Activated T-cell treated with anti-CD3 and anti-CD28 coated beads, Interleukin-2, amount 50 U/mL, for 24 hours (primary cell): ENCODE data around the gene AFF1.
A peak's percentile ranks its signal among the peaks of the same experiment; 100 is the strongest.
"Not testable (repeated sequence)": the region's sequence is repeated elsewhere in the genome, so short reads cannot be mapped to it uniquely, and the experiment has no call there.

ENCODE experiments used
- DNase-seq: peaks from one replicate; pipeline ENCODE4 v3.0.0-alpha.2; 2020
- H3K27ac Mint-ChIP-seq: 2 replicates; pipeline ENCODE4 v1.8.0; 2020; ENCODE audit warnings: mild to moderate bottlenecking, mixed read lengths
- H3K27me3 Mint-ChIP-seq: 2 replicates; pipeline ENCODE4 v1.8.0; 2020; ENCODE audit warnings: mixed read lengths
- H3K36me3 Mint-ChIP-seq: 2 replicates; pipeline ENCODE4 v1.8.0; 2020; ENCODE audit warnings: low read depth, mixed read lengths
- H3K4me1 Mint-ChIP-seq: 2 replicates; pipeline ENCODE4 v1.8.0; 2020; ENCODE audit warnings: low read depth, mixed read lengths
- H3K4me3 Mint-ChIP-seq: 2 replicates; pipeline ENCODE4 v1.8.0; 2020; ENCODE audit warnings: mild to moderate bottlenecking, moderate library complexity, mixed read lengths
- H3K9me3 Mint-ChIP-seq: 2 replicates; pipeline ENCODE4 v1.8.0; 2020; ENCODE audit warnings: mixed read lengths

Gene AFF1

DNA sequence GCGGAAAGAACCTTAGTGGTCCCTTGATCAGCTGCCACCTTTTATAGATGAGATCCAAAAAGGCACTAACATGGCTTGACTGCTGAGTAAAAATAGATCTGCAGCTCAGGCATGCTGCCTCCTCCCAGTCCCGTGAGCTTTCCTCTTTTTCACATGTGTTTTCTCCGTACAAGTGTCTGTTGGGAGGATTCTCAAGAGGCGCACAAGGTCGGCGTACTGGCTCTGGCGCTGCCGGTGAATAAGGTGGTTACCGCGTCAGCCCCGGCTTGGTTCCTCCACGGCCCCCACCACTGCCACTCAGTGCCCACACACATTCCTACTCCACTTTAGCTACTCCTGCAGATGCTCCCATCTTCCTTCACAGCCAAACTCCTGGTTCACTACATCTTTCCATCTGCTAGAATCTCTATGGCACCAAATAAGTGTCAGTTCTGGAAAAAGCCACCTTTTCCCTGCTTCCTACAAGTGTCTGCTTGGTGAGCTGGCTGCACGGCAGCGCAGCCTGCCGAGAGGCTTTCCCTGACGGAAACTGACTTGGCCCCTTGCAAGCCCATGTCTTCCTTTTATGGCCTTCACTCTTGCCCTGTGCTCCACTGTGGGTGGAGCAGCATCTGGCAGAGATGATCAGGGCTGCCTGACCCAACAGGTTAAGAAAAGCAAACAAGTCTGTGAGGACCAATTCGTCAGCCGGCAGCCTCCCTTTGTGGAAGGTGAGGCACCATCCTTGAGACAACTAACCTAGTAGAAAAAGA lies 185.8 kb downstream of the AFF1 start:
- Mint-ChIP-seq H3K9me3 (no peaks in the 10 kb centered on the region), H3K27me3 (no peaks in the 10 kb centered on the region), H3K27ac (peak overlapping the region; percentile 56), H3K4me3 (no peak overlapping the region), H3K36me3 (peaks cover 88% of the 10 kb centered on the region), H3K4me1 (peaks cover 33% of the 10 kb centered on the region)
- no peak for DNase-seq

GRCh38 chr4:87121341-87122065 lies 186.7 kb downstream of the AFF1 start:
- Mint-ChIP-seq H3K36me3 (peaks cover 88% of the 10 kb centered on the region), H3K27ac (no peak overlapping the region), H3K27me3 (no peaks in the 10 kb centered on the region), H3K4me1 (peaks cover 33% of the 10 kb centered on the region), H3K9me3 (no peaks in the 10 kb centered on the region), H3K4me3 (no peak overlapping the region)
- no peak for DNase-seq

GRCh38 chr4:87122252-87122651 lies 187.4 kb downstream of the AFF1 start:
- no peaks in the 10 kb centered on the region for H3K27me3 Mint-ChIP-seq
- no peaks in the 10 kb centered on the region for H3K9me3 Mint-ChIP-seq
- no peak overlapping the region for H3K4me3 Mint-ChIP-seq
- peaks cover 88% of the 10 kb centered on the region for H3K36me3 Mint-ChIP-seq
- DNase-seq = no peak
- peak overlapping the region; percentile 44 for H3K27ac Mint-ChIP-seq
- peaks cover 35% of the 10 kb centered on the region for H3K4me1 Mint-ChIP-seq

- Mint-ChIP-seq H3K27ac (no peak overlapping the region), H3K4me1 (peaks cover 13% of the 10 kb centered on the region), H3K36me3 (peaks cover 87% of the 10 kb centered on the region), H3K27me3 (no peaks in the 10 kb centered on the region), H3K9me3 (no peaks in the 10 kb centered on the region), H3K4me3 (no peak overlapping the region)
- no peak for DNase-seq
Observed at GRCh38 chr4:87126056-87126455, 191.2 kb downstream of the AFF1 start.

DNA sequence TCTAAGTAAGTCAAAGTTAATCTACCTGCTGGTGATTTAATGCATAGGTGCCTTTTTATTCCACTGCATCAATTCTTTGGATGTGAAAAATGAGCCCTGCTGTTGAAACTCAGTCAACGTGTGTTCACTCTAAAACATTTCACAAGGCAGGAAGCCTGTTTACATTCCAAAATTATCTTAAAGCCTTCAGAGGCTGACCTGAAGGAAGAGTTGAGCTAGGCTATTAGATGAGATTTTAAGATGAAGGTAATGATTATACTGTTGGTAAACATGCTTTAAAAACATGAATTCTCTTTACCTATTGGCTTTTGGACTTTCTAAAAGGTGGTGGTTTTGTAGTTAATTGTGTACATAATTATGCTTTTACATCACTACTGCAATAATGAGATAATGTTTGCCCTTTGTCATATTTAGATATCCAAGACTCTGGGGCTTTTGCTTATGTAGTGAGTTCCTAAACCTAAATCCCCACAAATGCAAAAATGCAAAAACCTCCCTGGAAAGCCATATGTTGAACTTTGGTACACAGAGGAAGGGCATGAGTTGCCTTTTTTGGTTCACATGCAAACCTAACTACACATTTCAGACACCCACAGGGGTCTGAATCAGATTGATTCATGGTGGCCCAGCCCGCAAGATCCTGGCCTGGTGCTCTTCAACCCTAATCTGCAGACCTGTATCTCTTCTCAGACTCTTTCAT lies 193.3 kb downstream of the AFF1 start:
- H3K27ac Mint-ChIP-seq = no peak overlapping the region
- H3K4me1 Mint-ChIP-seq = peaks cover 2% of the 10 kb centered on the region

GRCh38 chr4:87129681-87130080 lies 194.9 kb downstream of the AFF1 start:
- peaks cover 96% of the 10 kb centered on the region for H3K36me3 Mint-ChIP-seq
- no peak overlapping the region for H3K27ac Mint-ChIP-seq
- H3K27me3 Mint-ChIP-seq = no peaks in the 10 kb centered on the region
- H3K4me1 Mint-ChIP-seq = peaks cover 2% of the 10 kb centered on the region
- H3K9me3 Mint-ChIP-seq = no peaks in the 10 kb centered on the region
- H3K4me3 Mint-ChIP-seq = no peak overlapping the region
- no peak for DNase-seq

More for the DNA sequence above, 193.3 kb downstream of the AFF1 start:
- DNase-seq = no peak
- Mint-ChIP-seq H3K27me3 (no peaks in the 10 kb centered on the region), H3K4me3 (no peak overlapping the region), H3K36me3 (peaks cover 92% of the 10 kb centered on the region), H3K9me3 (no peaks in the 10 kb centered on the region)

- no peak for DNase-seq
- Mint-ChIP-seq H3K9me3 (no peaks in the 10 kb centered on the region), H3K4me1 (peaks cover 2% of the 10 kb centered on the region), H3K27ac (peak overlapping the region; percentile 77), H3K27me3 (no peaks in the 10 kb centered on the region), H3K4me3 (no peak overlapping the region), H3K36me3 (peaks cover 96% of the 10 kb centered on the region)
Observed at GRCh38 chr4:87130985-87131703, 196.3 kb downstream of the AFF1 start.

DNA sequence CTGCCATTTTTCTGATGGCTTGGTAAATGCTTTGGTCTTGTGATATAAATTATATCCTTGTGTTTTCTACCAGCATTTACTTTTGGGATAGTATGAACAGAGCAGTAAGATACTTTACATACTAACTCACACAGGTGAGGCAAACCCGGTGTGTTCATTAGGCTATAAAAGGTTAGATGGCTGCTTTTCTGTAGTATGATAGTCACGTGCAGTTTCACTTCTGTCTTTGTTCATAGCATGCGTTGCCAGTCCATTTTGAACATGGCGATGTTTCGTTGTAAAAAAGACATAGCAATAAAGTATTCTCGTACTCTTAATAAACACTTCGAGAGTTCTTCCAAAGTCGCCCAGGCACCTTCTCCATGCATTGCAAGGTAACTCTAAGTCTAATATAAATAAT lies 197.2 kb downstream of the AFF1 start:
- H3K27ac Mint-ChIP-seq = no peak overlapping the region
- no peak for DNase-seq
- no peaks in the 10 kb centered on the region for H3K9me3 Mint-ChIP-seq
- peaks cover 96% of the 10 kb centered on the region for H3K36me3 Mint-ChIP-seq
- no peak overlapping the region for H3K4me3 Mint-ChIP-seq
- no peaks in the 10 kb centered on the region for H3K4me1 Mint-ChIP-seq
- no peaks in the 10 kb centered on the region for H3K27me3 Mint-ChIP-seq

DNA sequence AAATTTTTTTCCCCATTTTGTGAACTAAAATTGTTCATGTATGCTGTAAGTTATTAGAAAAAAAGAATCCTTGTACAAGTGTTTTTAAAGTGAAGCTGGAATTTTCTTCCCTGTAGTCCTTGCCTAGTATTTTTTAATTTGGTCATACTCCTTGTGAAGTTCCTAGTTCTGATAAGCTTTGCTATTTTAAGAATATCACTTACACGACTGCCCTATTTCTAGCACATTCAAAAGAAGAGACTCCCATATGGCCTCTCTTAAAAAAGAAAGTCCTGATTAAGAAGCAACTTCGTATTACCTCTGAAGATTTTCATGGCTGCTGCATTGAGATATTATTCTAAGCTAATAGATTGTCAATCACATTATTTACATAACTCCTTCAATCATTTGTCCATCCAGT lies 198.4 kb downstream of the AFF1 start:
- H3K4me1 Mint-ChIP-seq = no peaks in the 10 kb centered on the region
- no peaks in the 10 kb centered on the region for H3K9me3 Mint-ChIP-seq
- peaks cover 96% of the 10 kb centered on the region for H3K36me3 Mint-ChIP-seq
- H3K27me3 Mint-ChIP-seq = no peaks in the 10 kb centered on the region
- H3K4me3 Mint-ChIP-seq = no peak overlapping the region
- DNase-seq = no peak
- no peak overlapping the region for H3K27ac Mint-ChIP-seq

GRCh38 chr4:87134122-87134521 lies 199.3 kb downstream of the AFF1 start:
- H3K4me1 Mint-ChIP-seq = no peaks in the 10 kb centered on the region
- H3K9me3 Mint-ChIP-seq = no peaks in the 10 kb centered on the region
- peak overlapping the region; percentile 30 for H3K27ac Mint-ChIP-seq
- H3K27me3 Mint-ChIP-seq = no peaks in the 10 kb centered on the region
- peaks cover 95% of the 10 kb centered on the region for H3K36me3 Mint-ChIP-seq
- DNase-seq = no peak
- H3K4me3 Mint-ChIP-seq = no peak overlapping the region

DNA sequence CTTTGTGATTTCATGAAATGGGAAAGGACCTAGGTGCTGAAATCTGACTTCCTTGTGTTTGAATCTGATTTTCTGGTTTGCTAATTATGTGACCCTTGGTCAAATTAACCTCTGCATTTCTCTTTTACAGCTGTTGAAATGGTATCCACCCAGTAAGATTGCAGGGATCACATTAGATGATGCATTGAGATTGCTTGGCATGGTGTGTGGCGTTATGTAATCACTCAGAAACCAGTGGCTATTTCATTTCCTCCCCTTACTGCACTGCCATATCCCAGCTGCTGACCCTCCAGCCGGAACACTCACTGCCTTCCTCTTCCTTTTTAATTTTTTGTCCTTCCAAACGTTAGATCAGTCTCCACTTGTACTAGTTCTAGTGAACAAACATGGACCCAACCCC lies 206.6 kb downstream of the AFF1 start:
- H3K27me3 Mint-ChIP-seq = no peaks in the 10 kb centered on the region
- H3K9me3 Mint-ChIP-seq = no peaks in the 10 kb centered on the region
- H3K4me3 Mint-ChIP-seq = no peak overlapping the region
- no peak for DNase-seq
- H3K4me1 Mint-ChIP-seq = no peaks in the 10 kb centered on the region
- peaks cover 82% of the 10 kb centered on the region for H3K36me3 Mint-ChIP-seq
- H3K27ac Mint-ChIP-seq = no peak overlapping the region

- Mint-ChIP-seq H3K36me3 (peaks cover 54% of the 10 kb centered on the region), H3K4me3 (no peak overlapping the region), H3K27ac (no peak overlapping the region), H3K4me1 (no peaks in the 10 kb centered on the region), H3K27me3 (no peaks in the 10 kb centered on the region), H3K9me3 (no peaks in the 10 kb centered on the region)
- DNase-seq = no peak
Observed at GRCh38 chr4:87144356-87144755, 209.5 kb downstream of the AFF1 start.

GRCh38 chr4:87145934-87146333 lies 211.1 kb downstream of the AFF1 start:
- H3K36me3 Mint-ChIP-seq = peaks cover 40% of the 10 kb centered on the region
- not testable (repeated sequence) for H3K9me3 Mint-ChIP-seq, H3K27me3 Mint-ChIP-seq, H3K27ac Mint-ChIP-seq, DNase-seq, H3K4me1 Mint-ChIP-seq, H3K4me3 Mint-ChIP-seq

DNA sequence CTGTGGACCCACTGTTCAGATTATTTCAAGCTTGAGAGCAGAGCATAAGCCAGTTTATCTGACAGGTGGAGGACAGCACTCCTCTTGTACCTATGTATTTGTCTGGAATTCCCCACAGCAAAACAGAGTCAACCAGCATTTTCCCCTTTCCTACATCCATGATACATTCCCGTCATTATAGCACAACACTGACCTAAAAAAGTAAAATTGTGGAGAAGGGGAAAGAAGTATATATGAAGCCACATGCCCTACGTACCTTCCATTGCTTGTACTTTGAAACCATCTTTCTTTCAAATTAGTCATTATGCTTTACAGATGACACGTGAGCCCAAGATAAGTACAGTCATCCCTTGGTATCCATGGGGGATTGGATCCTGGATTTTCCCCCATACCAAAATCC lies 212.3 kb downstream of the AFF1 start:
- Mint-ChIP-seq H3K27me3 (no peaks in the 10 kb centered on the region), H3K36me3 (peaks cover 28% of the 10 kb centered on the region), H3K27ac (no peak overlapping the region), H3K4me1 (peaks cover 3% of the 10 kb centered on the region), H3K9me3 (no peaks in the 10 kb centered on the region), H3K4me3 (no peak overlapping the region)
- DNase-seq = no peak
